GM12873 (cell line): ENCODE results near the gene CT45A6.
"Not testable (repeated sequence)": the region's sequence is repeated elsewhere in the genome, so short reads cannot be mapped to it uniquely, and the experiment has no call there.

Source experiments
- TF ChIP-seq, protein P1 (sequence below): IDR thresholded peaks from 2 replicates; pipeline ENCODE4 v1.5.1; 2012; ENCODE audit warnings: low read depth, mild to moderate bottlenecking, moderate library complexity, low read length, control low read depth; ENCODE audit not compliant: insufficient read depth; ENCODE audit errors: missing control alignments

CT45A6 gene, protein sequence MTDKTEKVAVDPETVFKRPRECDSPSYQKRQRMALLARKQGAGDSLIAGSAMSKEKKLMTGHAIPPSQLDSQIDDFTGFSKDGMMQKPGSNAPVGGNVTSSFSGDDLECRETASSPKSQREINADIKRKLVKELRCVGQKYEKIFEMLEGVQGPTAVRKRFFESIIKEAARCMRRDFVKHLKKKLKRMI

DNA sequence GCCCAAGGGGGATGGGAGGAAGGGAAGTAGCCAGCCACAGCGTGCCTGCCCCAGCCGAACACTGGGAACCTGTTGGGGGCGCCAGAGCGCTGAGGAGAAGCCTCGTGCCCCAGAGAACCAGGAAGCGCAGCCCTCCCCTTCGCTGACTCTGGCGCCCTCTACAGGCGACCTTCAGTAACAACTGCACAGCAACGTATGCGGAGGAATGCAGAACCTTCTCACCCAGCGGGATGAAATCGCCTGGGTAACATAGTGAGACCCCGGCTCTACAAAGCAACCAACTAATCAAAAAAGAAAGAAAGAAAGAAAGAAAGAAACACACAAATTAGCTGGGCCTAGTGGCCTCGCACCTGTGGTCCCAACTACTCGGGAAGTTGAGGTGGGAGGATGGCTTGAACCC is at the start of gene CT45A6:
Gene CT45A6 (minus strand): TSS at position 101 of the 400 bp plus-strand sequence. CDS start 3,794 bp downstream, outside the sequence.
- TF ChIP-seq, protein P1, sequence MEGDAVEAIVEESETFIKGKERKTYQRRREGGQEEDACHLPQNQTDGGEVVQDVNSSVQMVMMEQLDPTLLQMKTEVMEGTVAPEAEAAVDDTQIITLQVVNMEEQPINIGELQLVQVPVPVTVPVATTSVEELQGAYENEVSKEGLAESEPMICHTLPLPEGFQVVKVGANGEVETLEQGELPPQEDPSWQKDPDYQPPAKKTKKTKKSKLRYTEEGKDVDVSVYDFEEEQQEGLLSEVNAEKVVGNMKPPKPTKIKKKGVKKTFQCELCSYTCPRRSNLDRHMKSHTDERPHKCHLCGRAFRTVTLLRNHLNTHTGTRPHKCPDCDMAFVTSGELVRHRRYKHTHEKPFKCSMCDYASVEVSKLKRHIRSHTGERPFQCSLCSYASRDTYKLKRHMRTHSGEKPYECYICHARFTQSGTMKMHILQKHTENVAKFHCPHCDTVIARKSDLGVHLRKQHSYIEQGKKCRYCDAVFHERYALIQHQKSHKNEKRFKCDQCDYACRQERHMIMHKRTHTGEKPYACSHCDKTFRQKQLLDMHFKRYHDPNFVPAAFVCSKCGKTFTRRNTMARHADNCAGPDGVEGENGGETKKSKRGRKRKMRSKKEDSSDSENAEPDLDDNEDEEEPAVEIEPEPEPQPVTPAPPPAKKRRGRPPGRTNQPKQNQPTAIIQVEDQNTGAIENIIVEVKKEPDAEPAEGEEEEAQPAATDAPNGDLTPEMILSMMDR, result not testable (repeated sequence)

DNA sequence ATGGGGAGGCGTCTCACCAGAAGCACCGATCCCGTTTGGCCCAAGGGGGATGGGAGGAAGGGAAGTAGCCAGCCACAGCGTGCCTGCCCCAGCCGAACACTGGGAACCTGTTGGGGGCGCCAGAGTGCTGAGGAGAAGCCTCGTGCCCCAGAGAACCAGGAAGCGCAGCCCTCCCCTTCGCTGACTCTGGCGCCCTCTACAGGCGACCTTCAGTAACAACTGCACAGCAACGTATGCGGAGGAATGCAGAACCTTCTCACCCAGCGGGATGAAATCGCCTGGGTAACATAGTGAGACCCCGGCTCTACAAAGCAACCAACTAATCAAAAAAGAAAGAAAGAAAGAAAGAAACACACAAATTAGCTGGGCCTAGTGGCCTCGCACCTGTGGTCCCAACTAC is 34.6 kb upstream of the CT45A6 start, which contains the start of gene CT45A7:
Gene CT45A7 (minus strand): TSS at position 101 of the 400 bp plus-strand sequence. CDS start 3,747 bp downstream, outside the sequence.
- TF ChIP-seq, protein P1, result not testable (repeated sequence)

DNA sequence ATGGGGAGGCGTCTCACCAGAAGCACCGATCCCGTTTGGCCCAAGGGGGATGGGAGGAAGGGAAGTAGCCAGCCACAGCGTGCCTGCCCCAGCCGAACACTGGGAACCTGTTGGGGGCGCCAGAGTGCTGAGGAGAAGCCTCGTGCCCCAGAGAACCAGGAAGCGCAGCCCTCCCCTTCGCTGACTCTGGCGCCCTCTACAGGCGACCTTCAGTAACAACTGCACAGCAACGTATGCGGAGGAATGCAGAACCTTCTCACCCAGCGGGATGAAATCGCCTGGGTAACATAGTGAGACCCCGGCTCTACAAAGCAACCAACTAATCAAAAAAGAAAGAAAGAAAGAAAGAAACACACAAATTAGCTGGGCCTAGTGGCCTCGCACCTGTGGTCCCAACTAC is 17.3 kb upstream of the CT45A6 start, which contains the start of gene CT45A2:
Gene CT45A2 (minus strand): TSS at position 101 of the 400 bp plus-strand sequence. CDS start 3,747 bp downstream, outside the sequence.
- TF ChIP-seq, protein P1, result not testable (repeated sequence)

DNA sequence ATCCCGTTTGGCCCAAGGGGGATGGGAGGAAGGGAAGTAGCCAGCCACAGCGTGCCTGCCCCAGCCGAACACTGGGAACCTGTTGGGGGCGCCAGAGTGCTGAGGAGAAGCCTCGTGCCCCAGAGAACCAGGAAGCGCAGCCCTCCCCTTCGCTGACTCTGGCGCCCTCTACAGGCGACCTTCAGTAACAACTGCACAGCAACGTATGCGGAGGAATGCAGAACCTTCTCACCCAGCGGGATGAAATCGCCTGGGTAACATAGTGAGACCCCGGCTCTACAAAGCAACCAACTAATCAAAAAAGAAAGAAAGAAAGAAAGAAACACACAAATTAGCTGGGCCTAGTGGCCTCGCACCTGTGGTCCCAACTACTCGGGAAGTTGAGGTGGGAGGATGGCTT is 17.2 kb downstream of the CT45A6 start, which contains the start of gene CT45A5:
Gene CT45A5 (minus strand): TSS at position 101 of the 400 bp plus-strand sequence. CDS start 3,774 bp downstream, outside the sequence.
- TF ChIP-seq, protein P1, result not testable (repeated sequence)

DNA sequence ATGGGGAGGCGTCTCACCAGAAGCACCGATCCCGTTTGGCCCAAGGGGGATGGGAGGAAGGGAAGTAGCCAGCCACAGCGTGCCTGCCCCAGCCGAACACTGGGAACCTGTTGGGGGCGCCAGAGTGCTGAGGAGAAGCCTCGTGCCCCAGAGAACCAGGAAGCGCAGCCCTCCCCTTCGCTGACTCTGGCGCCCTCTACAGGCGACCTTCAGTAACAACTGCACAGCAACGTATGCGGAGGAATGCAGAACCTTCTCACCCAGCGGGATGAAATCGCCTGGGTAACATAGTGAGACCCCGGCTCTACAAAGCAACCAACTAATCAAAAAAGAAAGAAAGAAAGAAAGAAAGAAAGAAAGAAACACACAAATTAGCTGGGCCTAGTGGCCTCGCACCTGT is 34.5 kb downstream of the CT45A6 start, which contains the start of gene CT45A3:
Gene CT45A3 (minus strand): TSS at position 101 of the 400 bp plus-strand sequence. CDS start 3,747 bp downstream, outside the sequence.
- TF ChIP-seq, protein P1, result not testable (repeated sequence)
